Stimulated activated CD8-positive, alpha-beta memory T cell treated with anti-CD3 and anti-CD28 coated beads, Interleukin-15, amount 100 ng/mL, for 4 hours (primary cell): ENCODE measurements around the gene JMJD1C.

Experiments used
- DNase-seq, 2 donors: peaks; one replicate each; pipeline ENCODE4 v3.0.0-alpha.2; 2020; ENCODE audit warnings: low read depth in 2 of 2

The JMJD1C gene

DNA sequence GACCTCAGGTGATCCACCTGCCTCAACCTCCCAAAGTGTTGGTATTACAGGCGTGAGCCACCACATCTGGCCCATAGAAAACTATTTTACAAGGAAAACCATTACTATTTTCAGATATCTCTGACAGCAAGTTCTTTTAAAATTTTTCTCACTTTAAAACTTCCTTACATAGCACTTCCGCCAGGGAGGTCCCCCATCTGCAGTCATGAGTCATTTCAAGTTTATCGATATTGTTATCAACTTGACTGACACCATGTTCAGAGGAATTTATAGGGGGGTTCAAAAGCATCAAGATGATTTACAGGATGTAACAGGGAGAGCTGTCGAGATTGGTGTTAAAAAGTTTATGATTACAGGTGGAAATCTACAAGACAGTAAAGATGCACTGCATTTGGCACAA, 243.8 kb downstream of the JMJD1C start:
- DNase-seq = no peak

DNA sequence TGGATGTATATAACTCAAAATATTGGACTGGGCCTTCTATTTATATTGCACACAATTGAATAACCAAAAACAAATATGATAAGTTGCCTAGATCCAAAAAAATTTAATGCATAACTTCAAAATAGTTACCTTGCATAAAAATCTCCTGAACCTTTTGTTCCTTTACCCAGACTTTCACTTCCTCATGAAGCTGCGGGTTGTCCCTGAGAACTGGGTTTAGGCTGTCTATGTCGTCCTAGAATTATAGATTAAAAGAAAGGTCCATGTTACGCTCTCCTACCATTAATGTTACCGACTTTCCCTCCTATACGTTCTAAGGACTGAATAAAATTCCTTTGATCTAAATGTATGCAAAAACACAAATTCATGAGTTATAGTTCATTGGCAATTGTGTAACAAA, 246.0 kb downstream of the JMJD1C start:
- no peak for DNase-seq

DNA sequence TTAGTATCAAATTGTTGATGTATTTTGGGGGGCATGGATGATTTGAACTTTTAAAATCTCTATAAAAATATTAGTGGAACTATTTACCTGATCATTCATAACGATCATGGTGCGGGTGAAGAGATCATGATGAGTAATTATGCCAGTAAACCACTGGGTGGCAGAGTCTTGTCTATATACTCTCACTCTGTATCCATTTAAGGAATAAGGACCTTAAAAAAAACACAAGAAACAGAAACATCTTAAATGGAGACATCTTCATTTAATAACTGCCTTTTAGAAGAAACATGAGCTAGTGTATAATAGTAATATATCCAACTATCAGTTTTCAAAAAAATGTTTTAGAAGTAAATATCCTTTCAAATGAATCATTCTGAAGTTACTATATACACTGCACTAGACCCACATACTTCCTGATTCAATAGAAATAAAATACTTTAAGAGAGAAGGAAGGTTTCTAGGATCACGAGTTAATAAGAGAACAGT, 248.6 kb downstream of the JMJD1C start:
- no peak for DNase-seq

DNA sequence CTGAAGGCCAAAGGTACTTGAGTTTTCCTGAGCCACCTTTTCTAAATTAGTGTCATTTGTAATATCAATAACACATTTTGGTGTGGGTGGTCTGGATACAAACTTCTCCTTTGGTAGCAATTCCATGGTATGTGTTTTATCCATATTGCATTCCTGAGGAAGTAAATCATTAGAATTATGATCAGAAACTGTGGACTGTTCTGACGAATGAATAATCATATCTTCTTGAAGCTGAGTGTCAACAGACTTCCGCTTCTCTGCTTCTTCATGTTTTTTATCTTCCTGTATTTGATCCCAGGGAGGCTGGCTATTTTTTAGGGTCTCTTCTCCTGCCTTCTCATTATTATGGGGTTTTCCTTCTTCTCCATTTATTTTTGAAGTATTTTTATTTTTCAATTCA, 251.2 kb downstream of the JMJD1C start:
- no peak for DNase-seq

DNA sequence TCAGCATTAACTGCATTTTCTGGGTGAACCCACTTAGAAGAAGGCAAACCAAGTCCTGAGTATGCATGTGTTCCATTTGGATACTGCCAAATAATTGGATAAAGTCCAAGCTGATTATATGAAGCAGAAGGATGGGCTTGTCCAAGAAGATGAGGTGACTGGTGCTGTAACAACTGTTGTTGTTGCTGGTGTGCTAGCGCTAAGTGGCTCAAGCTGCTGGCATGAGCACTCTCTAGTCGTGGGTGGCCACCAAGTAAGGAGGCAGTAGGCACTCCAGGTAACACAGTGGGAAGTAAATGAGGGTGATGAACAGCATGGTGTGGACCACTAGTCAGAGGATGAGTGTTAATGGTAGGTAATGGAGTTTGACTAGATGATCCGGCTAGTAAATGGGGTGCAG, 252.3 kb downstream of the JMJD1C start:
- no peak for DNase-seq

DNA sequence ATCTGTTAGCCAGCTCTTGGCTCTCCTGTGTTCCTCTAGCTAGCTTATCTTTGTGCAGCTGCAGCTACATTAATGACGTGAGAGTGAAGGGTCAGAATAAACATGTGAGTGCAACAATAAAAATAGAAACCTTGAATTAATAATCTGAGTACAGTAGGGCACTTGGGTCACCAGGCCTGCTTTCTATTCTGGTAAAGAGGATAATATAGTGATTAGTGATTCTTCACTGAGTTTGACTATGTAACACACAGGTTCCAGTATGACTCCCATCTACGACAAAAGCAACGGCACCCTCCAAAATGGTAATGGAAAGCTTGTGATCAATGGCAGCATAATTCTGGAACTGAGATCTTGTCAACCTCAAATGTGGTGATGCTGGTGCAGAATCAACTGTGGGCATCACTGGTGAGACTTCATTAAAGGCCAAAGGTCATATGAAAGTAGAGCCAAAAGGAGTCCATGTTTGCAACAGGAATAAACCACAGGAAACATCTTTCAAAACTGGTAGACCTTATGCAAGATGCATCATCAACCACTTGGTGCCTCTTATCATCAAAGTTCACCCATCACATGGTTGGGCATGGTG, 255.1 kb downstream of the JMJD1C start:
- DNase-seq = no peak

DNA sequence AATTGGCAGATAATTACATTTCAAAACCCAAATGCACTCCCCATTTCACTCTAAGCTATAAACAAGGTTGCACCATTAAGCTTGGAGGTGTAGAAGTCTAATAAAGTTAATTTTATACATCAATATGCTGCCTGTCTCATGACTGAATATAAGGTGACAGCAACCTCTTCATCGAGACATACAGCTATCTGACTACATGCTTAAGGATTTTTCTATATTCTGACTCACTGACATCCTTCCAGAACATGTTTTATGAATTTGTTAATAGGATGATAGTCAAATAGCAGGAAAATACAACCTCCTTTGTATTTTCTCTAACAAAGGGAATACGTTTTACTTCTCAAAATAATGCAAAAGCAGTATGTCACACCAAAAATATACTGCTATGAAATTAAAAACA, 256.1 kb downstream of the JMJD1C start:
- DNase-seq = no peak

DNA sequence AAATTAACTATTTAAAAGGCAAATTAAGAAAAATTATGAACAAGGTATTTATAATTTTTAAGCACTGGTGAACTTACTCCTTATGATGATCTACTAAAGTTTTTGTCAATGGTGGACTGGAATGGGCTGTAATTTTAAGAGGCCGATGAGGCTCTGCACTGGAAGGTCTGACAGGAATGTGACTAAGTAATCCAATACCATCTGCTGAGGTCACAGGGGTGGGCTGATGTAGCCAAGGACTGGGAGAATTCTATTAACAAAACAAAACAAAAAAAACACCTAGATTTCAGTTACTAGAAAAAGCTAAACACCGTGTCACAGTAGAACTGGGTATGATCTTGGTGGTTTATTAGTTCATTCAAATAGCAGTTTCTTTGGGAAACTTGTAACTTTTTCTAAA, 256.8 kb downstream of the JMJD1C start:
- DNase-seq = no peak

DNA sequence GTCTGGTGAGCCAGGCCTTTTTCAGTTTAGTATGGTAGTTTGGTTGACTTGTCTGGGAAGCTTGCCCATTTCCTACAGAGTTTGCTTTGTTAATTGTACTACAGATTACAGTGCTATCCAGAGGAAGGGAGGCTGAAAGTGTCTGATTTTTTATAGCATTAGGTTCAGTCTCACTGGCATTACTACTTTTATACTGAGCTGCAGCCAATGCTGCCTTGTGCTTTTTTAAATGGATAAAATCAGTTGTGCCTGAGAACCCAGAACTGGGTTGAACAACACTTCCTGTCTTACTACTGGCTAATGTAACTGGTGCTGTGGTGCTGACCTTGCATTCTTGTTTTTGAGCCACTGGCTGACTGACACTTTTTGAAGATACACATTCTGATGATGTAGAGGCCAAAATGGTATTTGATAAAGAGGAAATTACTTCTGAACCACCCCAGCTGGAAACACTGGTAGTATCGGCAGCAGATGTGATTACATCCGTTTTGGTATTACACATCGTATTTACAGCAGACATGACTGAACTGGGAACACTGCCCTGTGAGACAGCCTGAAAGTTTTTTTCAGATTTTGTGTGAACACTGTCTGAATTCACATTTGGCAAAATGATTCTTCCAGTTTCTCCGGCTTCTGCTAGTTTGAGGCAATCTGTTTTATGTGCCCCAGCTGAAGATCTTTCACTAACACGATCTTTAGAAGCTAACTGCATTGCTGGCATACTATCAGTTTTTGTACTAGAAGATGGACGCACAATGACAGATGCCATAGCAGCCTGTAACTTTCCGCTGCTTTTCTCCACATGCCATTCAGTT, 258.6 kb downstream of the JMJD1C start:
- no peak for DNase-seq

DNA sequence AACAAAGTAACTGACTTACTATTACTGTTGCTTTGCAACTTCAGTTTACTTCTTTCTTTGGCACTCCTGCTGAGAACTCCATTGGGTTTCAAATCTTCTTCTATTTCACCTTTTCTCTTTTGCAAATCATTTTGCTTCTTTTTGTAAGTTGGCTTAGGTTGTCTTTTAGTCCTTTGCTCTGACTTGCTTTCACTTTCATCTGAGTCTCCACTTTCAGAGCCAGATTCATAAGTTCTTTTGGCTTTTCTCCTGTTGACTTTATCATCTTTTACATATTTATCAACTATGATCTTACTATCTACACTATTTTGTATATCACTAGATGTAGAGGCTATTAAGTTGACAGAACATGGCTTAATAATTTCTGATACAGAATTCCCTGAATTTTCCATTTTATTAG, 259.2 kb downstream of the JMJD1C start:
- DNase-seq = no peak

DNA sequence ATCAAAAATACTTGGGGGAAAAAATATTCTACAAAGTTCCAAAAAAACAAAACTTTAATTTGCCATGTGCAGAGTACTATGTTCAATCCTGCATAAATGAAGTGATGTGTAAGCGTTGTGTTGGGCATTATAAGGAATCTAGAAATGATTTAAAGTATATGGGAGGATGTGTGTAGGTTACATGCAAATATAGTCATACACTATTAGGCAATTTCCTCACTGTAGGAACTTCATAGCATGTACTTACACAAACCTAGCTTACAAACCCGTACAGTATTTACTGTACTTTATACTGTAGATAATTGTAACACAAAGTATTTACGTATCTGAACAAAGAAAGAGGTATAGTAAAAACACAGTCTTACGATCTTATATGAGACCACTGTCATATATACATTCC, 260.4 kb downstream of the JMJD1C start:
- DNase-seq = no peak

DNA sequence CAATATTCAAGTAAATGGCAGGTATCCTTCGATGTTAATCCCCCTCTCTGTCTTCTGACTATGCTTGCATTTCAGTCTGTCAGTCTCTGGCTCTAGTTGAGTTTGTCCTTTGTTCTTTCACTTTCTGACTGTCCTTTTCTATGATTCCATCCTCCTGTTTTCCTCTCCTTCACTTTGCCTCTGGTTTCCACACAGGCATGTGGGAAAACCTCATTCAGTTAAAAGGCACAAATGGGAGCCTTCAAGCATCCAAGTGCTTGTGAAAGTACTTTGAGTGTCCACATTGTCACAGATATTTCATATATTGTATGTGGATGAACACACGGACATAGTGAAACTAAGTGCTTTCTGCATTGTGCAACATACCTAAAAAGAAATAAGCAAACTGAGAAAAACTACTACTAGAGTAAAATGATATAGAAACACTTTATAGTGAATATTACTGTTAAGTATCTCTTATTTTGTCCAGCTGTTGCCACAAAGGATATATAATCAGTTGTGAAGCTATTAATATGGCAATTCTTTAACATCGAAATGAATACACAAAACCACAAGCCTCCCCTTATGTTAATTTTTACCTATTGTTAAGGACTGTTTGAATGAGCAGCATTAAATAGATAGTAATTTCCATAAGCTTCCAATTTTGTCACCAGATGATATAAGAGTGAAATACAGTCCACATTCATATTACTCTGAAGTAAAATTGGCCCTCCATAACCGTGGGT, 260.9 kb downstream of the JMJD1C start:
- DNase-seq = no peak

DNA sequence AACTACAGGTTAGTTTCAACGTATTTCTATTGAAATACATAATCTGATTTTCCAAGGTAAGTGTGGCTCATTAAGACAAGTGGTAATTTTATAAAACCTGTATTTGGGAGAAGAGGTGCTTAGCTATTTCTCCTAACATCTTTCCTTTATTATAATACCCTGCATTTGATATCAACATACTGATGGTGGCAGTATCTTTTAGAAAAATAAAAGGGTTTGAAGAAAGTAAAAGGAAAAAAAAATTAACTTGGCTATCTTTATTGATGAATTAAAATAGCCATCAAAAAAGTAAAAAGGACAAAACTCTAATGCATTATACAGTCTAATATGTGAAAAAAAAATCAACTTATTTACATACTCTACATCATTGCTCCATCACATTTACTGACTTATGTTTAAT, 264.7 kb downstream of the JMJD1C start:
- no peak for DNase-seq

DNA sequence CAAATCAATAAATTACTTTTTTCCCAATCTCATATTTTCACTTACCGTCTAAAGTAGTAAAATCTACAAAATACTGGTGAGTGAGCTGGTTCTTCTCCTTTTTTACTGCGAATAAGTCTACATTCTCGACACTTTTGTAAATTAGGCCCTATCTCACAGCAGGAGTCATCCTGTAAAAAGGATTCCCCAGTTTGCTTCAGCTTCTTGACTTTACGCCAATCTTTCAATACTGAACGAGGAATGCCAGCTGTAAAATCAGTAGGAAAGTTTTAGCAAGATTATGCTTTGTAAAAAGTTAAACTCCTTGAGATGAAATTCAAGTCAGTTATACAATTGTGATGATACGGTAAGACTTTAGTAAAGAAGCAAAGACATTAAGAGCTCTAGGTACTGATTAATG, 265.3 kb downstream of the JMJD1C start:
- DNase-seq = no peak

DNA sequence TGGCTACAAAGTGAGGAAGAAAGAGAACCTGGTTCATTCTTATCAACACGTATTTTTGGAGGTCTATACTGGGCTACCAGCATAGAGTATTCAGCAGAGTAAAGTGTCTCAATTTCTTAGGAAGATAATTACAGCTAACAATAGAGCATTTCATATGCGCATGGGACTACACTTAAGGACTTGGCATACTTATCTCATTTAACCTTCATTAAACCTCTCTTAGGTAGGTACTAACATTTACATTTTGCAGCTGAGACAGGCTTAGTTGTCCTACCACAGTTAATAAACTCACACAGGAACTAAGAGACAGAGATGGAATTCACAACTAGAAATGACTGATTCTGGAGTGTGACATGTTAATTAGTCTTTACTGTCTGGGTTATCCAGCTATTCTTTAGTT, 266.1 kb downstream of the JMJD1C start:
- no peak for DNase-seq

DNA sequence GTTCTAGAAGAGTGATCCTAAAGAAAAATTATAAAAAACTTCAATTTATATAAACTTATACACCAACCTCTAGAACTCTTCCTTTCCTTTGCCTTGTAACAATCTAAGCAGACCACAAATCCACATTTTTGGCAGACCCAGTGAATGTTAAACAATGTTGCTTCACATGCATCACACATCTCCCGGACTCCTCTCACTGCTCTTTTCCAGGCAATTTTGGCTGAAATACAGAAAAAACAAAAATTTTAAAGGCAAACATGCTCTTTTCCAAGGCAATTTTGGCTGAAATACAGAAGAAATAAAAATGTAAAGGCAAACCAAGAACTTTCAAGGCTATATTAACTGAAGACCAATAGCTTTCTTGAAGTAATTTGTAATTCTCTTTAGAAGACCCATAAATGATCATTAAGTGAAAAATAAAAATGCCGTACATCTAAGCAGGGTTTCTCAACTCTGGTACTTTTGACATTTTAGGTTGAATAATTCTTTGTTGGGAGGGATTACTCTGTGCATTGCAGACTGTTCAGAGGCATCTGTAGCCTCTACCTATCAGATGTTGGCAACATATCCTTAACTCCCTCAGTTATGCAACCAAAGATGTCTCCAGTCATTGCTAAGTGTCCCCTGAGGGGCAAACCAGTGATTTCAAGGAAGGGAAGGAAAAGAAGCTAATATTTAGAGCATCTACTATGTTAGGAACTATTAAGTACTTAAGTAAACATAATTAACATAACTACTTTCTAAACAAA, 268.3 kb downstream of the JMJD1C start:
- no peak for DNase-seq

DNA sequence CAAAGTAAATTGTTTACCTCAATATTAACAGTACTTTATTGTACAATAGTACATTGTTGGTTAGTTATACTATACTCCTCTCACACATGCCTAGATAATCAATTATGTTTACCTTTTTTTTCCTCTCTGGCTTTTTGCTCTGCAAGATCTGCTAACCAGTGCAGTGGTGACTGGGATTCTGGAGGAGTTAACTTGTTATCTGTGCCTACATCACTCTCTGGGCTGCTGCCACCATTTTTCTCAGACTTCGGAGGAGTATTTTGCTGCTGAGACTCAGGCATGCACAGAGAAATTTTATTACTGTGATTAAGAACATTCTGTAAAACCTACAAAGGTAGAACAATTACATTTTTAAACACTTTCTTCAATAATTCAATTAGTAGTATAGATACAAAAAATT, 273.0 kb downstream of the JMJD1C start:
- no peak for DNase-seq

DNA sequence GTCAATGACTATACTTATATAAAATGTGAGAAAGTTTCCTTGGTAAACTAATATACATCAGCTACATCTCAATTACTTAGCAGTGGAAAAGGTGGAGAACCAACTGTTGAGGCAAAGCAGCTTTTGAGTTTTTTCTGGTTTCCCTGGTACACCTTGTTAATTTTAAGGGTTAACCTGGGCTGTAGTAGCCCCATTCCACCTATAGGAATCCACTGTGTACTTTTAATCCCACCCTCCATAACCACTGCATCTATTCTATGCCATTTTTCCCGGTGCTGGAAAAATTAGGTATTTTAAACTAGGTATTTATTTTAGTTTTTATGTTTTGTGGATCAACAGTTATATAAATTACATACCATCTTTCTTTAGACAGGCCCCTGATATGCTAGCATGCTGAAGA, 290.2 kb downstream of the JMJD1C start:
- no peak for DNase-seq

DNA sequence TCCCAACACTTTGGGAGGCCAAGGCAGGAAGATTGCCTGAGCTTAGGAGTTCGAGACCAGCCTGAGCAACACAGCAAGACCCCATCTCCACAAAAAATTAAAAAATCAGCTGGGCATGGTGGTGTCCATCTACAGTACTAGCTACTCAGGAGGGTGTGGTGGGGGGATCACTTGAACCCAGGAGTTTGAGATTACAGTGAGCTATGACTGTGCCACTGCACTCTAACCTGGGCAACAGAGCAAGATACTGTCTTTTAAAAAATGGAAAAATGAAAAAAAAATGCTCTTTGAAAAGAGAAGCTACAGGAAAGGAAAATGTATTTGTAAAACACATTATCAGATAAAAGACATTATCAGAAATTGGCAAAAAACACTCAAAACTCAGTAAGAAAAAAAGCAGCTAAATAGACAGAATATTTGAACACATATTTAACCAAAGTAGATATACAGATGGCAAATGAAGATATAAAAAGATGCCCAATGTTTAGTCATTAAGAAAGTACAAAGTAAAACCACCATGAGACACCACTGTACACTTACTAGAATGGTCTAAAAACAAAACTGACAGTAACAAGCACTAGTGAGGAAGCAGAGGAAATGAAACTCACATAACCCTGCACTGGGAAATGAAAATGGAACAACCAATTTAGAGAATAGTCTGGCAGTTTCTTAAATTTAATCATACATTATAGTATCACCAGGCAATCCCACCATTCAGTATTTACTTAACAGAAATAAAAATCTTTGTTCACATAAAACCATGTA, 292.1 kb downstream of the JMJD1C start:
- no peak for DNase-seq

DNA sequence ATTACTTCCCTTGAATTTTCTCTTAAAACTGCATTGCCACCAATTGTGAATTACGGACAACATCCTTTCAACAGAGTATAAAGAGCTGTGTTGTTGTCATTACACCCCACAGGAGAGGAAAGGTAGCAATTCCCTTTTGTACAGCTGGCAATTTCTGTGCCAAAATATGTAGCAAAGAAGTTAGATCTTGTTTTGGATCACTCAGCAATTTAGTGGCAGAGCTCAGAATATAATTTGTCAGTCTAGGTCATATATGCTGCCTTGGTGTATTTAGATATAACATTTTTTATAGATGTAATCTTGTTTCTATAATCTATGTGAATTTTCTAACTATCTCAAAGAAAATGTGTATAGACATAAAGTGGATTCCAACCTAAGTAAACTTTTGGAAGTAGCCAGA, 293.9 kb downstream of the JMJD1C start:
- no peak for DNase-seq

DNA sequence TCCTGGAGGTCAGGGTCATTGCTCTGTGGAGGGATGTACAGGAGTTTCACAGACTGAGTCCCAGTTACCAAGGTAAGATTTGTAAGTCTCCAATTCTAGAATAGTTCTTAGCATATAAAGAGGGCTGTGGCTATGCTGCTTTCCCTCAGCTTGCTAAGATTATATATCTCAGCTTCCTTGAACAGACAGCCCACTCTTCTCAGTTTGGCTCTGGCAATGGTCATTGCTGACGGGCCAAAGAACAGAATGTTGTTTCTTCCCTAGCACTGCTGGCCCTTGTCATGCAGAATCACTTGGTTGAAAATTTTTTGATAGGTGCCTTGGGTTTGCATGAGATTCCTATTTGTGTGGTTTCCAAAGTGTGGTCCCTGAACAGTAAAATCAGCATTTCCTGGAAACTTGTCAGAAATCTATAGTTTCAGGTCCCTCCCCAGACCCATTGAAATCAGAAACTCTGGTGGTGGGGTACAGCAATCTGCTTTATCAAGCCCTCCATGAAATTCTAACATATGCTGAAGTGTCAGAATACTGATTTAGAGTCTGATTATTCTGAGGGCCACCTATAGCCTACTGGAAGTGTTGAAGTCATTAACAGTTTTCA, 294.4 kb downstream of the JMJD1C start:
- DNase-seq = no peak
